ENCODE results near the gene TAGLN. TPM values are rescaled to one million over a fixed set of nuclear protein-coding genes. Genes with fewer than 3 reads are reported as not detected.

TAGLN gene
- total RNA-seq, result 150 TPM

GRCh38 chr11:117199053-117199915 is at the start of gene TAGLN:
Gene TAGLN, plus strand, starts transcription at chr11:117199370. Its CDS starts 3,644 bp downstream, at chr11:117203014.

GRCh38 chr11:117178210-117179034 is 20.7 kb upstream of the TAGLN start, which contains the start of gene SIDT2:
Gene SIDT2, plus strand, starts transcription at chr11:117178743. Its CDS starts 521 bp downstream, at chr11:117179264.

GRCh38 chr11:117231842-117232091 is 32.6 kb downstream of the TAGLN start, which contains the start of gene PCSK7:
Gene PCSK7, minus strand, starts transcription at chr11:117232073. Its CDS starts 2,229 bp downstream, at chr11:117229844.

GRCh38 chr11:117232092-117232878 is 33.1 kb downstream of the TAGLN start, which contains the start of gene RNF214:
Gene RNF214, plus strand, starts transcription at chr11:117232671. Its CDS starts 1,602 bp downstream, at chr11:117234273.

Other genes with a start within 250 kb of the TAGLN start
- 37.4 TPM for gene SIK3, start 100.9 kb upstream of the TAGLN start, total RNA-seq
- 74.0 TPM for gene PAFAH1B2, start 55.1 kb upstream of the TAGLN start, total RNA-seq
- 39.8 TPM for gene SIDT2, start 20.6 kb upstream of the TAGLN start, total RNA-seq
- gene PCSK7, start 32.7 kb downstream of the TAGLN start, total RNA-seq, result 36.6 TPM
- 25.4 TPM for gene RNF214, start 33.3 kb downstream of the TAGLN start, total RNA-seq
- gene BACE1-AS, start 92.0 kb downstream of the TAGLN start, total RNA-seq, result 6.8 TPM
- 27.8 TPM for gene BACE1, start 116.9 kb downstream of the TAGLN start, total RNA-seq
- gene CEP164, start 128.5 kb downstream of the TAGLN start, total RNA-seq, result 26.4 TPM

Measured in metanephros (tissue), 1 donor.